ENCODE results near the gene SORCS1. TPM values are rescaled to one million over a fixed set of nuclear protein-coding genes. Genes with fewer than 3 reads are reported as not detected.

Gene SORCS1
- total and polyA plus RNA-seq, 4 donors = 0.04 to 3.5 (median 0.05) TPM

- Histone ChIP-seq H3K36me3 (ENCODE audit: control insufficient read depth in 4 of 4, insufficient read depth in 4 of 4, low read length in 4 of 4) (no peaks in the 10 kb centered on the region), H3K4me3 (no peak overlapping the region), H3K27ac (ENCODE audit: low read depth in 1 of 2, low read length in 1 of 2) (no peak overlapping the region), H3K27me3 (ENCODE audit: control insufficient read depth in 3 of 3, insufficient read depth in 3 of 3, low read length in 2 of 3) (no peaks in the 10 kb centered on the region), H3K4me1 (ENCODE audit: control insufficient read depth in 5 of 5, insufficient read depth in 5 of 5, low read length in 5 of 5) (no peaks in the 10 kb centered on the region), H3K9ac (ENCODE audit: insufficient read depth in 1 of 2, low read length in 2 of 2) (no peak overlapping the region), H3K9me3 (ENCODE audit: control insufficient read depth in 4 of 4, insufficient read depth in 3 of 4, low read length in 3 of 4) (peaks cover 0 to under 1% (median 0%) of the 10 kb centered on the region in 4 donors)
- TF ChIP-seq CTCF (IDR thresholded peaks at IDR 0.05; ENCODE audit: control extremely low read depth, extremely low read depth) = no peak
- no peak for DNase-seq
- WGBS, 2 donors = 83 to 92% methylated on average over 3 of the region's 3 CpGs
- no peak for ATAC-seq (ENCODE audit: insufficient read depth, low FRiP score)
Measured at GRCh38 chr10:107002068-107002467, 162.4 kb downstream of the SORCS1 start.

- Histone ChIP-seq H3K36me3 (ENCODE audit: control insufficient read depth in 4 of 4, insufficient read depth in 4 of 4, low read length in 4 of 4) (no peaks in the 10 kb centered on the region), H3K4me3 (no peak overlapping the region), H3K9ac (ENCODE audit: insufficient read depth in 1 of 2, low read length in 2 of 2) (no peak overlapping the region), H3K4me1 (ENCODE audit: control insufficient read depth in 5 of 5, insufficient read depth in 5 of 5, low read length in 5 of 5) (no peaks in the 10 kb centered on the region), H3K27ac (ENCODE audit: low read depth in 1 of 2, low read length in 1 of 2) (no peak overlapping the region), H3K9me3 (ENCODE audit: control insufficient read depth in 4 of 4, insufficient read depth in 3 of 4, low read length in 3 of 4) (no peaks in the 10 kb centered on the region), H3K27me3 (ENCODE audit: control insufficient read depth in 3 of 3, insufficient read depth in 3 of 3, low read length in 2 of 3) (no peaks in the 10 kb centered on the region)
- DNase-seq (no peak), ATAC-seq (ENCODE audit: insufficient read depth, low FRiP score) (no peak)
- 69 to 83% methylated on average over 3 of the region's 3 CpGs for WGBS, 2 donors
- no peak for TF ChIP-seq CTCF (IDR thresholded peaks at IDR 0.05; ENCODE audit: control extremely low read depth, extremely low read depth)
Measured at GRCh38 chr10:106999118-106999707, 165.3 kb downstream of the SORCS1 start.

GRCh38 chr10:106997721-106998120, 166.8 kb downstream of the SORCS1 start:
- Histone ChIP-seq H3K27me3 (ENCODE audit: control insufficient read depth in 3 of 3, insufficient read depth in 3 of 3, low read length in 2 of 3) (no peaks in the 10 kb centered on the region), H3K4me3 (no peak overlapping the region), H3K9ac (ENCODE audit: insufficient read depth in 1 of 2, low read length in 2 of 2) (no peak overlapping the region), H3K4me1 (ENCODE audit: control insufficient read depth in 5 of 5, insufficient read depth in 5 of 5, low read length in 5 of 5) (no peaks in the 10 kb centered on the region), H3K36me3 (ENCODE audit: control insufficient read depth in 4 of 4, insufficient read depth in 4 of 4, low read length in 4 of 4) (no peaks in the 10 kb centered on the region), H3K9me3 (ENCODE audit: control insufficient read depth in 4 of 4, insufficient read depth in 3 of 4, low read length in 3 of 4) (no peaks in the 10 kb centered on the region), H3K27ac (ENCODE audit: low read depth in 1 of 2, low read length in 1 of 2) (no peak overlapping the region)
- ATAC-seq (ENCODE audit: insufficient read depth, low FRiP score) (no peak), DNase-seq (no peak)
- 40 to 61% methylated on average over 4 of the region's 4 CpGs for WGBS, 2 donors
- no peak for TF ChIP-seq CTCF (IDR thresholded peaks at IDR 0.05; ENCODE audit: control extremely low read depth, extremely low read depth)

- Histone ChIP-seq H3K9me3 (ENCODE audit: control insufficient read depth in 4 of 4, insufficient read depth in 3 of 4, low read length in 3 of 4) (no peaks in the 10 kb centered on the region), H3K4me1 (ENCODE audit: control insufficient read depth in 5 of 5, insufficient read depth in 5 of 5, low read length in 5 of 5) (no peaks in the 10 kb centered on the region), H3K27ac (ENCODE audit: low read depth in 1 of 2, low read length in 1 of 2) (no peak overlapping the region), H3K36me3 (ENCODE audit: control insufficient read depth in 4 of 4, insufficient read depth in 4 of 4, low read length in 4 of 4) (no peaks in the 10 kb centered on the region), H3K4me3 (no peak overlapping the region), H3K27me3 (ENCODE audit: control insufficient read depth in 3 of 3, insufficient read depth in 3 of 3, low read length in 2 of 3) (no peaks in the 10 kb centered on the region), H3K9ac (ENCODE audit: insufficient read depth in 1 of 2, low read length in 2 of 2) (no peak overlapping the region)
- WGBS, 2 donors = 95% methylated on average over 3 of the region's 3 CpGs
- no peak for DNase-seq
- TF ChIP-seq CTCF (IDR thresholded peaks at IDR 0.05; ENCODE audit: control extremely low read depth, extremely low read depth) = no peak
- ATAC-seq (ENCODE audit: insufficient read depth, low FRiP score) = no peak
Measured at GRCh38 chr10:106996510-106996909, 168.0 kb downstream of the SORCS1 start.

Data from lung (tissue), 12 donors.